ENCODE data around the gene HOXB9.

Gene HOXB9

GRCh38 chr17:48583708-48584222 lies 42.4 kb downstream of the HOXB9 start:
- no peak for DNase-seq (ENCODE audit: low spot score)

GRCh38 chr17:48582750-48583069 lies 43.4 kb downstream of the HOXB9 start:
- DNase-seq (ENCODE audit: low spot score) = no peak

GRCh38 chr17:48579760-48580554 lies 46.2 kb downstream of the HOXB9 start:
- DNase-seq (ENCODE audit: low spot score) = no peak

GRCh38 chr17:48579471-48579759 lies 46.7 kb downstream of the HOXB9 start:
- DNase-seq (ENCODE audit: low spot score) = no peak

GRCh38 chr17:48578616-48579470 lies 47.3 kb downstream of the HOXB9 start:
- no peak for DNase-seq (ENCODE audit: low spot score)

- DNase-seq (ENCODE audit: low spot score) = peak; percentile 77
Observed at GRCh38 chr17:48577946-48578615, 48.1 kb downstream of the HOXB9 start, which contains the start of gene HOXB4. HOXB4 (minus strand) TSS chr17:48578350; CDS start chr17:48578319, 31 bp downstream.

- DNase-seq (ENCODE audit: low spot score) = no peak
Observed at GRCh38 chr17:48577330-48577945, 48.7 kb downstream of the HOXB9 start.

GRCh38 chr17:48576479-48577309 lies 49.5 kb downstream of the HOXB9 start:
- DNase-seq (ENCODE audit: low spot score) = no peak

- no peak for DNase-seq (ENCODE audit: low spot score)
Observed at GRCh38 chr17:48575673-48576478, 50.3 kb downstream of the HOXB9 start.

- no peak for DNase-seq (ENCODE audit: low spot score)
Observed at GRCh38 chr17:48575066-48575582, 51.0 kb downstream of the HOXB9 start.

- DNase-seq (ENCODE audit: low spot score) = no peak
Observed at GRCh38 chr17:48574505-48575065, 51.6 kb downstream of the HOXB9 start.

GRCh38 chr17:48571826-48572417 lies 54.2 kb downstream of the HOXB9 start:
- no peak for DNase-seq (ENCODE audit: low spot score)
